KMS-11 (cell line): ENCODE measurements around the gene PDZD8.

Experiments used
- H2AFZ ChIP-seq: fragments of 200-600 bp; sonication (generic); 2 replicates; pipeline ENCODE4 v1.6.1; 2016; ENCODE audit warnings: antibody characterized with exemption, mixed run types, low read depth
- H3K27ac ChIP-seq: fragments of 200-600 bp; sonication (generic); 2 replicates; pipeline ENCODE4 v1.6.1; 2016; ENCODE audit warnings: mild to moderate bottlenecking, mixed run types
- H3K27me3 ChIP-seq: fragments of 200-600 bp; sonication (generic); 2 replicates; pipeline ENCODE4 v1.6.1; 2017; ENCODE audit warnings: mild to moderate bottlenecking, low read depth, mixed run types, moderate library complexity; ENCODE audit not compliant: insufficient read depth
- H3K36me3 ChIP-seq: fragments of 200-600 bp; sonication (generic); 2 replicates; pipeline ENCODE4 v1.6.1; 2017; ENCODE audit warnings: mild to moderate bottlenecking, mixed run types; ENCODE audit not compliant: insufficient read depth
- H3K4me1 ChIP-seq: fragments of 200-600 bp; sonication (generic); 2 replicates; pipeline ENCODE4 v1.6.1; 2016; ENCODE audit warnings: mild to moderate bottlenecking, low read depth, mixed run types; ENCODE audit not compliant: poor library complexity, severe bottlenecking
- H3K4me2 ChIP-seq: fragments of 200-600 bp; sonication (generic); 2 replicates; pipeline ENCODE4 v1.7.0; 2016; ENCODE audit warnings: mild to moderate bottlenecking, mixed run types
- H3K4me3 ChIP-seq: fragments of 200-600 bp; sonication (generic); IDR thresholded peaks from 2 replicates; pipeline ENCODE4 v1.6.1; 2017; ENCODE audit warnings: low read depth, low read length, mixed read lengths; ENCODE audit not compliant: insufficient read depth
- H3K79me2 ChIP-seq: fragments of 200-600 bp; sonication (generic); 2 replicates; pipeline ENCODE4 v1.6.1; 2016; ENCODE audit warnings: low read depth, mixed run types; ENCODE audit not compliant: insufficient read depth
- H3K9ac ChIP-seq: fragments of 200-600 bp; sonication (generic); 2 replicates; pipeline ENCODE4 v1.6.1; 2016; ENCODE audit warnings: mild to moderate bottlenecking, mixed run types
- H4K20me1 ChIP-seq: fragments of 200-600 bp; sonication (generic); 2 replicates; pipeline ENCODE4 v1.6.1; 2016; ENCODE audit warnings: mild to moderate bottlenecking, mixed run types; ENCODE audit not compliant: insufficient read depth
- TF ChIP-seq, protein P1 (sequence below): fragments of 200-600 bp; sonication (generic); conservative IDR thresholded peaks from 2 replicates; pipeline ENCODE4 v1.6.1; 2017; ENCODE audit warnings: low read depth, mild to moderate bottlenecking, antibody characterized with exemption, low read length, moderate library complexity, mixed read lengths

The PDZD8 gene

DNA sequence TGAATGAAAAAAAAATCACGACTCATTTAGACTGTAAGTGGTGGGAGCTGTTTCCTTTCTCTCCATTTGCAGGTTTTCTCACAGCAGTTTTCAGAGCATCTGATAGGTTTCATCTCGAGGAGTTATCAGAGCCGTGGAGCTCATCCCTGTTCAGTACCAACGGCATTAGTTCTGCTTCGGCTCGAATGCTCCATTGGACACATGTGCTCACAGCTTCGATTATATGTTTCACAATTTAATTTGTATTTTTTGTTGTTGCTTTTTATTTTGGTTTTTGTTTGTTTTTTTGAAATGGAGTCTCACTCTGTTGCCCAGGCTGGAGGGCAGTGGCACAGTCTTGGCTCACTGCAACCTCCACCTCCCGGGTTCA lies 132.8 kb downstream of the PDZD8 start:
- Histone ChIP-seq H3K4me3 (no peak overlapping the region), H3K27me3 (no peaks in the 10 kb centered on the region), H3K27ac (no peak overlapping the region), H3K79me2 (no peaks in the 10 kb centered on the region), H3K4me2 (no peak overlapping the region), H2AFZ (no peak overlapping the region), H4K20me1 (no peaks in the 10 kb centered on the region), H3K36me3 (no peaks in the 10 kb centered on the region), H3K4me1 (no peaks in the 10 kb centered on the region), H3K9ac (no peak overlapping the region)
- TF ChIP-seq, protein P1, sequence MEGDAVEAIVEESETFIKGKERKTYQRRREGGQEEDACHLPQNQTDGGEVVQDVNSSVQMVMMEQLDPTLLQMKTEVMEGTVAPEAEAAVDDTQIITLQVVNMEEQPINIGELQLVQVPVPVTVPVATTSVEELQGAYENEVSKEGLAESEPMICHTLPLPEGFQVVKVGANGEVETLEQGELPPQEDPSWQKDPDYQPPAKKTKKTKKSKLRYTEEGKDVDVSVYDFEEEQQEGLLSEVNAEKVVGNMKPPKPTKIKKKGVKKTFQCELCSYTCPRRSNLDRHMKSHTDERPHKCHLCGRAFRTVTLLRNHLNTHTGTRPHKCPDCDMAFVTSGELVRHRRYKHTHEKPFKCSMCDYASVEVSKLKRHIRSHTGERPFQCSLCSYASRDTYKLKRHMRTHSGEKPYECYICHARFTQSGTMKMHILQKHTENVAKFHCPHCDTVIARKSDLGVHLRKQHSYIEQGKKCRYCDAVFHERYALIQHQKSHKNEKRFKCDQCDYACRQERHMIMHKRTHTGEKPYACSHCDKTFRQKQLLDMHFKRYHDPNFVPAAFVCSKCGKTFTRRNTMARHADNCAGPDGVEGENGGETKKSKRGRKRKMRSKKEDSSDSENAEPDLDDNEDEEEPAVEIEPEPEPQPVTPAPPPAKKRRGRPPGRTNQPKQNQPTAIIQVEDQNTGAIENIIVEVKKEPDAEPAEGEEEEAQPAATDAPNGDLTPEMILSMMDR: no peak

DNA sequence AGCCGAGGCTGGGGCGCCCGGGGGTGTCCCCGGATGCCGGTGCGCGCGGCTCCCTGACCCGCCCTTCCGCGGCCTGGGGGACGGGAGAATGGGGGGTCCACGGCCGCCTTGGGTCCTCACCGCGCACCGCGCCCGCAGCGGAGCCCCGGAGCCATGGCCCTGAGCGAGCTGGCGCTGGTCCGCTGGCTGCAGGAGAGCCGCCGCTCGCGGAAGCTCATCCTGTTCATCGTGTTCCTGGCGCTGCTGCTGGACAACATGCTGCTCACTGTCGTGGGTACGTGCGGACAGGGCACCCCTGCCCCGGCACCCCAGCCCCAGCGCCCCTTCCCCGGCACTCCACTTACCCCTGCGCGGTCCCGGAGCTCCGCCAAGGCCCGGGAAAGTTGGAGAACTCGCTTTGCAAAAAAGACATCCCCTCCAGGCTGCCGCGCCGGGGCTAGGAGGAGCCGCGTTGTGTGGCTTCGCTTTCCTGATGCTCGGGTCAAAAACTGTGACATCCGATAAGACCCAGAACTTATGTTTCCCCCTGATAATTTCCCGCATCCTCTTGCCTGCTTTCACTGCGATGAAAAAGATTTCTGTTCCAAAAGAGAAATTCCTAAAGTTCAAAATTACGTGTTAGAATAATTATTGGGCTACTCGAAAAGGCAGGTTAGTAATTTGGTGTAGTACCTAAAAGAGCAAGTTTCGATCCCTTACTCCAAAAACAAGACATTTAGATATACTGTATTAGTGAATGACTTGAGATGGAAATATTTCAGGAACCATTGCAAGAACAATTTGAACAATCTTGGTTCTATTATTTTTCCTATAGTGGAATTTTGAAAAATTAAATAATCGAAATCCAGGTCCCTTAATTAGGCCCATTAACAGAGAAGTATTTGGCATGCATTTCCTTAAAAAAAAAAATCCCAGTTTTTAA lies 133.4 kb downstream of the PDZD8 start:
- TF ChIP-seq, protein P1: no peak
- H2AFZ ChIP-seq: no peak overlapping the region
- no peaks in the 10 kb centered on the region for H3K4me1 ChIP-seq
- H3K27me3 ChIP-seq: no peaks in the 10 kb centered on the region
- H3K4me3 ChIP-seq: no peak overlapping the region
- no peaks in the 10 kb centered on the region for H3K79me2 ChIP-seq
- no peaks in the 10 kb centered on the region for H3K36me3 ChIP-seq
- H3K27ac ChIP-seq: no peak overlapping the region
- no peak overlapping the region for H3K9ac ChIP-seq
- H3K4me2 ChIP-seq: no peak overlapping the region
- H4K20me1 ChIP-seq: no peaks in the 10 kb centered on the region

DNA sequence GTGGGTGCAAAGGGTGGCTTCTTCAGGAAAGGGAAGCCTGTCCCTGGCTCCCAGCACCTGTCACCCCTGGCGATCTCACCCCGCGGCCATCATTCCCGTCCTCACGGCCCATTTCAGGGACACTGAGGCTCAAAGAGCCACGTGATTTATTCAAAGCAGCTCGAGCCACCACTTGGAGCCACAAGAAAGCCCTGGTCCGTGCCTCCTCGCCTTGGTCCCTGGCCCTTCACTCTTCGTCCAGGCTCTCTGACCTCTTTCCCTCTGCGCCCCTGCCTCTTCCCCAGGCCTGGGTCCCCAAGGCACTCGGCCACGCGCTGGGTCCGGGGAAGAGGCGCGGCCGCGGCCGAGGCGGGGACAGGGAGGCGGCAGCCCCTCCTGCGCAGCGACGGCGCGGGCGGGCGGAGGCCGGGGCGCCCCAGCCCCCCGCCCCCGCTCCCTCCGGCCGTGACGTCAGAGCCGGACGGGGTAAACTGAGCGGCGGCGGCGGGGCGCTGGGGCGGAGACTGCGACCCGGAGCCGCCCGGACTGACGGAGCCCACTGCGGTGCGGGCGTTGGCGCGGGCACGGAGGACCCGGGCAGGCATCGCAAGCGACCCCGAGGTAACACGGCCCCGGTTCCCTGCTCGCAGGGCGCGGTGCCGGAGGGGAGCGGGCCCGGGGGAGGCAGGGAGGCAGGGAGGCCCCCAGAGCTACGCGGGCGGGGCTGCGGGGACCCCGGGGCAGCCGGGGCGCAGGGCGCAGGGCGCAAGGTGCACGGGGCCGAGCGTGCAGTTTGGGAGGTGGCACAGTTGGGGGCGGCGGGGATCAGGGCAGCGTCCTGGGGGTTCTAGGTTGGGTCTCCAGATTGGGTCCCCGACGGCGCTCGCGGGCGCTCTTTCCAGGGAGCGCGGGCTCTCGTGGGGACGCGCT lies 134.4 kb downstream of the PDZD8 start, which contains the start of gene SLC18A2:
Gene SLC18A2, plus strand, starts transcription at position 494 of the 909 bp plus-strand sequence. CDS start 580 bp downstream, outside the sequence.
- Histone ChIP-seq H3K27ac (no peak within 1 kb of the TSS), H3K4me1 (no peaks in the 10 kb centered on the region), H4K20me1 (no peaks in the 10 kb centered on the region), H3K4me3 (no peak within 1 kb of the TSS), H3K9ac (no peak within 1 kb of the TSS), H3K4me2 (no peak within 1 kb of the TSS), H2AFZ (no peak within 1 kb of the TSS), H3K79me2 (no peaks in the 10 kb centered on the region), H3K27me3 (no peaks in the 10 kb centered on the region), H3K36me3 (no peaks in the 10 kb centered on the region)
- TF ChIP-seq, protein P1: no peak

DNA sequence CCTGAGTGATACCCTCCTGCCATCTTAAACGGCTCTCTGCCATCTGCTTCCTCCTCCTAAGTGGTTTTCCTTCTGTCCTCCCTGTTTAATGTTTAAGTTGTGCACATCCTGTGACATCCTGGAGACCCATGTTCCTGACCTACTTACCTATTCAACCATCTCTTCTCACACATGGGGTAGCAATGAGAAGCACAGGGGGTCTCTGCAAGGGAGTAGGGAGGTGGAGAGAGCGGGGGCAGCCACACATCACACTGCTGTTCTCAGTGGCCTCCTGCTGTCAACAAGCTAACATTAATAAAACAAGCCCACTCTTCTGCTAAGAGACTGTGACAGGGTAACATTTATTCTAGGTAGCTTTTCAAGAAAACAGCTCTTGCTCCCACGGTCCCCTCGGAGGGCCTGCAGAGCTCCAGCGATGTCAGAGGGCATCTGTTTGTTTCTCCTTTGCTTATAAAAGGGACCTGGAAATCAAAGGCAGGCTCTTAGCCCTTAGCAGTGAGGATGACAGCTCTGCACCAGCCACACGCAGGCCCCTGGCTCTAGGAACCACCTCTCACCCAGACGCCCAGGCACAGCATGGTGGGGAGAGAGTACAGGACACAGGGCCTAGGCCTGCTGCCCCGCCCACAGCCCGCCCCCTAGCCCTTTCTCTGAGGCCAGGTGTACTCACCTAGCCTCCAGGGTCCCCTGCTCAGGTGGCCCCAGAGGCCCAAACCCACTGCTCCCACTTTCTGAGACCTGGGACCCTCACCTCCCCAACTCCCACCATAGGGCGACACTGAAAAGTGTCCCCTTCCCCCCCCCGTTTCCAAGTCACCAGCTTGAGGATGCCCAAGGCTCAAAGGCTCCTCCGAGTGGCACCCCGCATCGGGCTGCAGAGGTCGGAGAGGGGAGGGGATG lies 135.3 kb downstream of the PDZD8 start:
- Histone ChIP-seq H2AFZ (no peak overlapping the region), H3K27me3 (no peaks in the 10 kb centered on the region), H3K27ac (no peak overlapping the region), H3K36me3 (no peaks in the 10 kb centered on the region), H3K4me1 (no peaks in the 10 kb centered on the region), H3K4me3 (no peak overlapping the region), H3K4me2 (no peak overlapping the region), H3K79me2 (no peaks in the 10 kb centered on the region), H4K20me1 (no peaks in the 10 kb centered on the region), H3K9ac (no peak overlapping the region)
- TF ChIP-seq, protein P1: no peak
